Suprapubic skin (tissue), 3 donors: ENCODE measurements around the gene SEMA5A.
"Not testable (repeated sequence)": the region's sequence is repeated elsewhere in the genome, so short reads cannot be mapped to it uniquely, and the experiment has no call there.

Source experiments
- EP300 ChIP-seq: sonication (generic); formaldehyde crosslinking; IDR thresholded peaks from one replicate; pipeline ENCODE4 v1.6.1; 2017; ENCODE audit warnings: antibody characterized with exemption
- TF ChIP-seq, protein P1 (sequence below), 2 donors: fragments of 200-600 bp in 1 of 2; fragments of 450-650 bp in 1 of 2; sonication (generic) in 1 of 2; IDR thresholded peaks; one replicate each; pipeline ENCODE4 v1.5.1; 2016 to 2019; ENCODE audit warnings: antibody characterized with exemption in 2 of 2, mild to moderate bottlenecking in 1 of 2, moderate library complexity in 1 of 2

DNA sequence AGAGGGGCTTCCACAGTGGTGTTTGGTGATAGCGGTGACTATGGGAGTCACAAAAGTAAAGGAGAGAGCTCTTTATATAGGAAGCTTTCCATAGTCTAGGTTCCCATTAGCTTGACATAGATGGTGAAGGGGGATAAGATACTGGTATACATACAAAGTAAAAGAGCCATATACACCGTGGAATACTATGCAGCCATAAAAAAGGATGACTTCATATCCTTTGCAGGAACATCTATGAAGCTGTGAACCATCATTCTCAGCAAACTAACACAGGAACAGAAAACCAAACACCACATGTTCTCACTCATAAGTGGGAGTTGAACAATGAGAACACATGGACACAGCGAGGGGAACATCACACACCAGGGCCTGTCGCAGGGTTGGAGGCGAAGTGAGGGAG, 146.1 kb downstream of the SEMA5A start:
- TF ChIP-seq, protein P1, sequence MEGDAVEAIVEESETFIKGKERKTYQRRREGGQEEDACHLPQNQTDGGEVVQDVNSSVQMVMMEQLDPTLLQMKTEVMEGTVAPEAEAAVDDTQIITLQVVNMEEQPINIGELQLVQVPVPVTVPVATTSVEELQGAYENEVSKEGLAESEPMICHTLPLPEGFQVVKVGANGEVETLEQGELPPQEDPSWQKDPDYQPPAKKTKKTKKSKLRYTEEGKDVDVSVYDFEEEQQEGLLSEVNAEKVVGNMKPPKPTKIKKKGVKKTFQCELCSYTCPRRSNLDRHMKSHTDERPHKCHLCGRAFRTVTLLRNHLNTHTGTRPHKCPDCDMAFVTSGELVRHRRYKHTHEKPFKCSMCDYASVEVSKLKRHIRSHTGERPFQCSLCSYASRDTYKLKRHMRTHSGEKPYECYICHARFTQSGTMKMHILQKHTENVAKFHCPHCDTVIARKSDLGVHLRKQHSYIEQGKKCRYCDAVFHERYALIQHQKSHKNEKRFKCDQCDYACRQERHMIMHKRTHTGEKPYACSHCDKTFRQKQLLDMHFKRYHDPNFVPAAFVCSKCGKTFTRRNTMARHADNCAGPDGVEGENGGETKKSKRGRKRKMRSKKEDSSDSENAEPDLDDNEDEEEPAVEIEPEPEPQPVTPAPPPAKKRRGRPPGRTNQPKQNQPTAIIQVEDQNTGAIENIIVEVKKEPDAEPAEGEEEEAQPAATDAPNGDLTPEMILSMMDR (IDR thresholded peaks at IDR 0.05) = not testable (repeated sequence)
- TF ChIP-seq EP300 = not testable (repeated sequence)
